ENCODE measurements around the gene TMEM63C.

DNA sequence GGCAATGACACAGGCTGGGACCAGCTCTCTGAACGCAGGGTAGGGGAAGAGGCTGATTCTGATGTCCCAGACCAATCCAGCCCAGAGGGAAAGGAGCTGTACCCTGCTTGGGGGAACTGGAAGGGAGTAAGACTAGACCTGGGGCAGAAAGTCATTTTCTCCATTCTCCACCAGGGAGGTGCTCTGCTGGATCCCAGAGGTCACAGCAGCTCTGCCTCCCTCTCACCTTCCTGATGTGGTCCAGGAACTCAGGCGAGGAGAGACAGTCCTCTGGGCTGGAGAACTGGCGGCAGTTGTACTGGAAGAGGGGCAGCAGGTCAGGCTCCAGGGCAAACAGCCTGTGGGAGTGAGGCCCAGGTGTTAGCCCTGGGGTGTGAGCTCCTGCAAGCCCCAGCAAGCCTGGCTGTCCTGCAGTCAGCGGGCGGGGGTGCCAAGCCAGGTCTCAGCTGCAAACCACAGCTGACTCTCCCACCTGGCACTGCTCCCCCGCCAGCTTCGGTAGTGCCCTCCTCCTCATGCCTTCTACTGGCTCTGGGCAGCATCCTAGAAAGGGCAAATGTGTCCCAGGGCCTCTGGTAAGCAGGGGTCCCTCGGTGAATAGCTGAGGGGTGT is 87.5 kb downstream of the TMEM63C start:
- TF ChIP-seq POLR2A (IDR thresholded peaks at IDR 0.05; ENCODE audit: low read length) = no peak
- TF ChIP-seq GATA1 (IDR thresholded peaks at IDR 0.05; ENCODE audit: low read depth, low read length) = no peak
